Keratinocyte (primary cell): ENCODE results near the gene RERG. TPM values are rescaled to one million over a fixed set of nuclear protein-coding genes. Genes with fewer than 3 reads are reported as not detected.

Experiments used
- DNase-seq: peaks from one replicate; pipeline ENCODE4 v3.0.0-alpha.2; 2011; ENCODE audit warnings: low read depth, missing footprints, low spot score
- FAIRE-seq: peaks from 2 replicates; lab custom pipeline; 2011; peaks lifted over from hg19 to GRCh38; lab: Jason Lieb, UNC
- H2AFZ ChIP-seq: 2 replicates; pipeline ENCODE4 v1.6.0; 2012; ENCODE audit warnings: low read length, control low read depth, inconsistent platforms; ENCODE audit not compliant: control insufficient read depth
- H3K27ac ChIP-seq: 2 replicates; pipeline ENCODE4 v1.5.1; 2011; ENCODE audit warnings: low read length; ENCODE audit not compliant: control insufficient read depth, insufficient read depth
- H3K27me3 ChIP-seq: 3 replicates; pipeline ENCODE4 v1.6.0; 2011; ENCODE audit warnings: low read length; ENCODE audit not compliant: control insufficient read depth, insufficient read depth; ENCODE audit errors: extremely low read depth
- H3K36me3 ChIP-seq, 2 experiments: 2 replicates in 1 of 2; 3 replicates in 1 of 2; pipeline ENCODE4 v1.5.1; 2011; ENCODE audit warnings: low read length in 2 of 2, mild to moderate bottlenecking in 1 of 2; ENCODE audit not compliant: control insufficient read depth in 2 of 2, insufficient read depth in 2 of 2; ENCODE audit errors: extremely low read depth in 1 of 2
- H3K4me1 ChIP-seq: 3 replicates; pipeline ENCODE4 v1.5.1; 2011; ENCODE audit warnings: low read length; ENCODE audit not compliant: control insufficient read depth, insufficient read depth; ENCODE audit errors: extremely low read depth
- H3K4me2 ChIP-seq: 3 replicates; pipeline ENCODE4 v1.6.0; 2011; ENCODE audit warnings: low read depth, low read length; ENCODE audit not compliant: control insufficient read depth, insufficient read depth; ENCODE audit errors: extremely low read depth
- H3K4me3 ChIP-seq, 3 experiments: fragments of 200-600 bp in 1 of 3; sonication (generic) in 1 of 3; 2 replicates in 2 of 3; 3 replicates in 1 of 3; pipeline ENCODE4 v1.5.1; 2011 to 2016; ENCODE audit warnings: low read length in 3 of 3, mild to moderate bottlenecking in 3 of 3, control low read depth in 2 of 3, inconsistent platforms in 1 of 3, low read depth in 1 of 3, mixed read lengths in 1 of 3, mixed run types in 1 of 3, moderate library complexity in 1 of 3; ENCODE audit not compliant: control insufficient read depth in 2 of 3, insufficient read depth in 2 of 3; ENCODE audit errors: extremely low read depth in 1 of 3
- H3K79me2 ChIP-seq: 2 replicates; pipeline ENCODE4 v1.6.0; 2012; ENCODE audit warnings: low read length; ENCODE audit not compliant: control insufficient read depth, insufficient read depth
- H3K9ac ChIP-seq: 3 replicates; pipeline ENCODE4 v1.6.0; 2011; ENCODE audit warnings: low read length; ENCODE audit not compliant: control insufficient read depth, insufficient read depth; ENCODE audit errors: extremely low read depth
- H3K9me1 ChIP-seq: 3 replicates; pipeline ENCODE4 v1.6.0; 2011; ENCODE audit warnings: low read length; ENCODE audit not compliant: control insufficient read depth, insufficient read depth; ENCODE audit errors: extremely low read depth
- H3K9me3 ChIP-seq: 2 replicates; pipeline ENCODE4 v1.5.1; 2012; ENCODE audit warnings: low read depth, low read length; ENCODE audit not compliant: control insufficient read depth
- H4K20me1 ChIP-seq: 3 replicates; pipeline ENCODE4 v1.6.0; 2011; ENCODE audit warnings: low read length; ENCODE audit not compliant: control insufficient read depth, insufficient read depth; ENCODE audit errors: extremely low read depth
- EZH2 ChIP-seq: IDR thresholded peaks from one replicate; pipeline ENCODE4 v1.6.1; 2012; ENCODE audit warnings: inconsistent platforms, mild to moderate bottlenecking, low read length, moderate library complexity
- dilution Hi-C: fragments of 300-500 bp; cut with MboI; formaldehyde crosslinking; loops from one replicate; pipeline ENCODE4 v1.7.0; 2020; ENCODE audit warnings: low sequenced_read_pairs; ENCODE audit not compliant: extremely low pct_ligation_motif_present
- polyA plus RNA-seq, 5 experiments: library from polyadenylated mRNA; depleted of rRNA in 3 of 5; stranded (reverse) in 3 of 5; stranded (forward) in 1 of 5; unstranded in 1 of 5; fragments of >200 nt; gene quantifications; 1 replicate in 1 of 5; 2 replicates in 3 of 5; 3 replicates in 1 of 5; pipeline versions ENCODE4 v1.2.1 to v1.2.3, GENCODE V29; 2011 to 2012; ENCODE audit warnings: missing spikeins in 2 of 5, low read depth in 1 of 5, low replicate concordance in 1 of 5
- TF ChIP-seq, protein P1 (sequence below), 3 experiments: IDR thresholded peaks in 1 of 3; conservative IDR thresholded peaks in 1 of 3; optimal IDR thresholded peaks in 1 of 3; 2 replicates in 2 of 3; 3 replicates in 1 of 3; pipeline versions ENCODE3 to v1.5.1; 2011; ENCODE audit warnings: low read length in 3 of 3, mild to moderate bottlenecking in 3 of 3, moderate library complexity in 2 of 3, control low read depth in 1 of 3, inconsistent platforms in 1 of 3; ENCODE audit not compliant: insufficient read depth in 2 of 3; ENCODE audit errors: extremely low read depth in 1 of 3

RERG gene
- polyA plus RNA-seq, 1 donor (not counting 4 experiments of a cell fraction or from before 2014, with no cell fraction given), result not detected

DNA sequence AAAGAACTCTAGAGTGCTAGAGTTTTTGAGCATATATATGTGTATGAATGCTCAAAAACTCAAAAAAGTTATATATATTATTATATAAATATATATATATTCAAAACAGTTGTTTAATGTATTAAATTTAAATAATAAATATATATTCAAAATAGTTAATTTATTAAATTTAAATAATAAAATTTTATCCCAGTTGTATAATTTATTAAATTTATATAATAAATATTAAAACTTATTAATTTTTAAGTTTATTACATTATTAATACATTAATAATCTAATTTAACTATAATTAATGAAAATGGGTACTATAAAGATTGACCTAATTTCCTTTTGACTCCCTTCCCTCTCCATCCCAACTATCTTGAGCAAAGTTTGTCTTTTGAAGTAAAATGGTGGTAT lies 97.8 kb downstream of the RERG start:
- H3K4me1 ChIP-seq, result no peaks in the 10 kb centered on the region
- no peaks in the 10 kb centered on the region for H3K9me1 ChIP-seq
- TF ChIP-seq EZH2, result no peak
- TF ChIP-seq, protein P1, sequence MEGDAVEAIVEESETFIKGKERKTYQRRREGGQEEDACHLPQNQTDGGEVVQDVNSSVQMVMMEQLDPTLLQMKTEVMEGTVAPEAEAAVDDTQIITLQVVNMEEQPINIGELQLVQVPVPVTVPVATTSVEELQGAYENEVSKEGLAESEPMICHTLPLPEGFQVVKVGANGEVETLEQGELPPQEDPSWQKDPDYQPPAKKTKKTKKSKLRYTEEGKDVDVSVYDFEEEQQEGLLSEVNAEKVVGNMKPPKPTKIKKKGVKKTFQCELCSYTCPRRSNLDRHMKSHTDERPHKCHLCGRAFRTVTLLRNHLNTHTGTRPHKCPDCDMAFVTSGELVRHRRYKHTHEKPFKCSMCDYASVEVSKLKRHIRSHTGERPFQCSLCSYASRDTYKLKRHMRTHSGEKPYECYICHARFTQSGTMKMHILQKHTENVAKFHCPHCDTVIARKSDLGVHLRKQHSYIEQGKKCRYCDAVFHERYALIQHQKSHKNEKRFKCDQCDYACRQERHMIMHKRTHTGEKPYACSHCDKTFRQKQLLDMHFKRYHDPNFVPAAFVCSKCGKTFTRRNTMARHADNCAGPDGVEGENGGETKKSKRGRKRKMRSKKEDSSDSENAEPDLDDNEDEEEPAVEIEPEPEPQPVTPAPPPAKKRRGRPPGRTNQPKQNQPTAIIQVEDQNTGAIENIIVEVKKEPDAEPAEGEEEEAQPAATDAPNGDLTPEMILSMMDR (optimal IDR thresholded peaks at IDR 0.05 in 1 of 3, IDR thresholded peaks at IDR 0.05 in 1 of 3, conservative IDR thresholded peaks at IDR 0.05 in 1 of 3; ENCODE audit: extremely low read depth in 1 of 3, insufficient read depth in 2 of 3, low read length in 3 of 3), result no peak
- H3K4me3 ChIP-seq, result no peak overlapping the region
- H3K36me3 ChIP-seq, result no peaks in the 10 kb centered on the region
- H3K4me2 ChIP-seq, result no peak overlapping the region
- dilution Hi-C loops, result no loop called here
- no peak overlapping the region for H2AFZ ChIP-seq
- no peak for FAIRE-seq
- no peak for DNase-seq
- H3K79me2 ChIP-seq, result no peaks in the 10 kb centered on the region
- H3K9ac ChIP-seq, result no peak overlapping the region
- H3K27ac ChIP-seq, result no peak overlapping the region
- H3K27me3 ChIP-seq, result no peaks in the 10 kb centered on the region
- H3K9me3 ChIP-seq, result no peaks in the 10 kb centered on the region
- no peaks in the 10 kb centered on the region for H4K20me1 ChIP-seq

DNA sequence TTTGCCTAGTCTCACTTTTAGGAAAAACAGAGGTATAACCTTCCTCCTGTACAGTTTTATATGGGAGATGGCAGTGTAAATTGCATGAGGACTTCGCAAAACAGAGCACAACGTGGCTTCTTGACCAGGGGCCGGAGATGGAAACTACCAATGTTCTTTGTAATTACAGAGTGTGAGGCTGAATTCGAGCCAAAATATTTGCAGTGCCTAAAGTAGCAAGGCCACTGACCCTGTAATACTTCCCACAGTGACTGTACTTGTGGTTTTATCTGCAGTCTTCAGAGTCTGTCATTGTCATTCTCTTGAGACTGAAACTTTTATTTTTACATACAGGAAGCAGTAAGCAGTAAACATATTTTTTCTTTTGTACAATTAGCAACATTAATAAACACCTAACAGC lies 98.9 kb downstream of the RERG start:
- Histone ChIP-seq H3K36me3 (no peaks in the 10 kb centered on the region), H4K20me1 (no peaks in the 10 kb centered on the region), H3K79me2 (no peaks in the 10 kb centered on the region), H3K9me1 (no peaks in the 10 kb centered on the region), H3K27me3 (no peaks in the 10 kb centered on the region), H3K4me1 (no peaks in the 10 kb centered on the region), H3K9ac (no peak overlapping the region), H2AFZ (no peak overlapping the region), H3K27ac (no peak overlapping the region), H3K9me3 (no peaks in the 10 kb centered on the region), H3K4me3 (no peak overlapping the region), H3K4me2 (no peak overlapping the region)
- dilution Hi-C loops, result no loop called here
- no peak for TF ChIP-seq EZH2
- TF ChIP-seq, protein P1 (optimal IDR thresholded peaks at IDR 0.05 in 1 of 3, IDR thresholded peaks at IDR 0.05 in 1 of 3, conservative IDR thresholded peaks at IDR 0.05 in 1 of 3; ENCODE audit: extremely low read depth in 1 of 3, insufficient read depth in 2 of 3, low read length in 3 of 3), result no peak
- no peak for FAIRE-seq
- DNase-seq, result no peak
